Stimulated activated naive CD8-positive, alpha-beta T cell treated with anti-CD3 and anti-CD28 coated beads, Interleukin-15, amount 100 ng/mL, for 72 hours (primary cell): ENCODE data around the gene EHF.
"Not testable (repeated sequence)": the region's sequence is repeated elsewhere in the genome, so short reads cannot be mapped to it uniquely, and the experiment has no call there.

ENCODE experiments used
- ATAC-seq: fragments of 150-1000 bp; cut with Tn5 transposase; 2 replicates; pipeline ENCODE4 v1.10.0; 2021; ENCODE audit warnings: mild to moderate bottlenecking, moderate library complexity
- DNase-seq, 2 donors: peaks; one replicate each; pipeline ENCODE4 v3.0.0; 2021 to 2022
- H3K27ac Mint-ChIP-seq, 2 donors: one replicate each; pipeline ENCODE4 v1.8.0; 2022; ENCODE audit warnings: mild to moderate bottlenecking in 2 of 2, mixed read lengths in 2 of 2, moderate library complexity in 2 of 2
- H3K27me3 Mint-ChIP-seq: one replicate; pipeline ENCODE4 v1.8.0; 2022; ENCODE audit warnings: mixed read lengths
- H3K4me1 Mint-ChIP-seq: one replicate; pipeline ENCODE4 v1.8.0; 2022; ENCODE audit warnings: mild to moderate bottlenecking, mixed read lengths
- H3K4me3 Mint-ChIP-seq, 2 donors: one replicate each; pipeline ENCODE4 v1.8.0; 2022; ENCODE audit warnings: mild to moderate bottlenecking in 2 of 2, mixed read lengths in 2 of 2, moderate library complexity in 1 of 2
- H3K9me3 Mint-ChIP-seq, 2 donors: one replicate each; pipeline ENCODE4 v1.8.0; 2022; ENCODE audit warnings: mixed read lengths in 2 of 2

The EHF gene

DNA sequence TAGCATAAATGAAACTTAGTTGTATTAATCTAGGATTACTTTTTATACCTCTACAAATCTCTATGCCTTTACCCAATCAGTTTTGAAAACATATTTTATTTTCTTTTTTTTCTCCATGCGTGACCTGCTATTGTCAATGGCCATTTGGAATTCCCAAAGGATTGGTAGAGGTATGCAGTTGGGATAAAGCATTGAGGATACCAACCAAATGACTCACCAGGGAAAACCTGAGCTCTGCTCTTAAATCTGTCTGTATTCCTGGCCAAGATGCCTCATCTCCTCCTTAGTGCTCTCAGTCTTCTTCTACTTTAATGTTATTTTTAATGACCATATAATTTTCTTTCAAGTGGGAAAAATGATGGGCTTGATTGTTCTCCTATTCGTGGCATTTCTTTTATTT is 61.9 kb downstream of the EHF start:
- peaks cover 31% of the 10 kb centered on the region for H3K27me3 Mint-ChIP-seq
- ATAC-seq (no peak), DNase-seq (no peak)
- H3K9me3 Mint-ChIP-seq: no peaks in the 10 kb centered on the region
- H3K27ac Mint-ChIP-seq: no peak overlapping the region
- H3K4me3 Mint-ChIP-seq: no peak overlapping the region
- no peaks in the 10 kb centered on the region for H3K4me1 Mint-ChIP-seq

DNA sequence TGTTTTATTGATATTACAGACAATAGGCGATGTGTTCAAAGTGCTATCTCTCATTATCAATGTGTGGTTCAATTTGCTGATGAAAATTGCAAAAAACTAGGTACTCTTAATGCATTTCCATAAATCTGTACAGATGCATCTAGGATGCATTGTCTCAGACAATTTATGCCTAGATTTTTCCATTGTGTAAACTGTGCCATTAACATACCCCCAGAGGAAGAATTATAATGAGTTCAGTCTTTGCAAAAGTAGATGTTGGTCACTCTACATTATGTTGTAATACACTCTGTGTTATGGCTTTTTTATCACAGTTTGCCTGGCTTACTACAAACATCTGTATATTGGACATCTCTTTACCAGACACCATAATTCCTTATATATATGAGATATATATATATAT is 62.5 kb downstream of the EHF start:
- no peak for ATAC-seq
- Mint-ChIP-seq H3K27me3 (peaks cover 27% of the 10 kb centered on the region), H3K27ac (no peak overlapping the region), H3K4me3 (no peak overlapping the region), H3K4me1 (no peaks in the 10 kb centered on the region), H3K9me3 (no peaks in the 10 kb centered on the region)
- no peak for DNase-seq

DNA sequence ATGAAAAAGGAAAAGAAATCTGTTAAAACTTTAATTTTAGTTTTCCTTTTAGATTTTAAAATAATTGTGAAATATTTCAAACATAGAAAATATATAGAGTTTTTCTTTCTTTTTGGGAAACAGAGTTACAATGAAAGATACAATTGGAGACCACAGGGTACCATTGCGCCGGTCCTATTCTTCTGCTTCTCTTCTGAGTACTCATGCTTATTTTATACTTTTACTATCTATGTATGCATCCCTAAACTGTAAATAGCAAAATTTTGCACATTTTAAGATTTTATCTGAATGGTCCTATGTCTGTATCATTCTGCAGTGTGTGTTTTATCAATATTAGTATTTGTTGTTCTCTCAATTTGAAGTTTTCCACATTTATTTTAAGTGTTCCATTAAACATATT is 65.0 kb downstream of the EHF start:
- H3K27me3 Mint-ChIP-seq: peaks cover 11% of the 10 kb centered on the region
- H3K9me3 Mint-ChIP-seq: no peaks in the 10 kb centered on the region
- no peak overlapping the region for H3K27ac Mint-ChIP-seq
- ATAC-seq (no peak), DNase-seq (no peak)
- no peak overlapping the region for H3K4me3 Mint-ChIP-seq
- no peaks in the 10 kb centered on the region for H3K4me1 Mint-ChIP-seq

DNA sequence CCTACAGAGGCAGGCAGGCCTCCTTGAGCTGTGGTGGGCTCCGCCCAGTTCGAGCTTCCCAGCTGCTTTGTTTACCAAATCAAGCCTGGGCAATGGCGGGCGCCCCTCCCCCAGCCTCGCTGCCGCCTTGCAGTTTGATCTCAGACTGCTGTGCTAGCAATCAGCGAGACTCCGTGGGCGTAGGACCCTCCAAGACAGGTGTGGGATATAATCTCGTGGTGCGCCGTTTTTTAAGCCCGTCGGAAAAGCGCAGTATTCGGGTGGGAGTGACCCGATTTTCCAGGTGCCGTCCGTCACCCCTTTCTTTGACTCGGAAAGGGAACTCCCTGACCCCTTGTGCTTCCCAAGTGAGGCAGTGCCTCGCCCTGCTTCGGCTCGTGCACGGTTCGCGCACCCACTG is 71.4 kb downstream of the EHF start:
- peaks cover 20% of the 10 kb centered on the region for H3K27me3 Mint-ChIP-seq
- not testable (repeated sequence) for ATAC-seq, H3K27ac Mint-ChIP-seq

DNA sequence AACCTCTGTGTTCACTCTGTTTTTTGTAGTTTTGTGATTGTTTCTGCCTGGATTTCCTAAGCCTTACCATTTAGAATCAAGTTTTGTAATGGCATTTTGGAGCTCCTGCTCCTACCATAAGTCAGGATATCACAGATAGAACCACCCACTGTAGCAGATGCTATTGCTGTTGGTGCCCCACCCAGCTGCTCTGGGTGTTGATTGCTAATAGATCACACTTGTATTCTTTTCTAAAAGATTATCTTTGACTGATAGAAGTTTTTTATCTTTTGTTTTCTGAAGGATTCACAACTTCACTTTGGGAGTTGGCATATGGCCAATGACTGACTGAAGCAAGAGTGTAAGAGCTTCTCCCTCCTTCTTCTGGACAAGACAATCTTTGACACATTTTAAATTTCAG is 76.0 kb downstream of the EHF start:
- no peaks in the 10 kb centered on the region for H3K4me1 Mint-ChIP-seq
- H3K4me3 Mint-ChIP-seq: no peak overlapping the region
- H3K27me3 Mint-ChIP-seq: peaks cover 36% of the 10 kb centered on the region
- no peak overlapping the region for H3K27ac Mint-ChIP-seq
- H3K9me3 Mint-ChIP-seq: peaks cover 0 to 16% of the 10 kb centered on the region in 2 donors
- DNase-seq: no peak
- ATAC-seq: no peak

More for the DNA sequence above, 71.4 kb downstream of the EHF start:
- H3K4me1 Mint-ChIP-seq, H3K4me3 Mint-ChIP-seq, DNase-seq: not testable (repeated sequence)
- H3K9me3 Mint-ChIP-seq: peaks cover 0 to 16% of the 10 kb centered on the region in 2 donors

DNA sequence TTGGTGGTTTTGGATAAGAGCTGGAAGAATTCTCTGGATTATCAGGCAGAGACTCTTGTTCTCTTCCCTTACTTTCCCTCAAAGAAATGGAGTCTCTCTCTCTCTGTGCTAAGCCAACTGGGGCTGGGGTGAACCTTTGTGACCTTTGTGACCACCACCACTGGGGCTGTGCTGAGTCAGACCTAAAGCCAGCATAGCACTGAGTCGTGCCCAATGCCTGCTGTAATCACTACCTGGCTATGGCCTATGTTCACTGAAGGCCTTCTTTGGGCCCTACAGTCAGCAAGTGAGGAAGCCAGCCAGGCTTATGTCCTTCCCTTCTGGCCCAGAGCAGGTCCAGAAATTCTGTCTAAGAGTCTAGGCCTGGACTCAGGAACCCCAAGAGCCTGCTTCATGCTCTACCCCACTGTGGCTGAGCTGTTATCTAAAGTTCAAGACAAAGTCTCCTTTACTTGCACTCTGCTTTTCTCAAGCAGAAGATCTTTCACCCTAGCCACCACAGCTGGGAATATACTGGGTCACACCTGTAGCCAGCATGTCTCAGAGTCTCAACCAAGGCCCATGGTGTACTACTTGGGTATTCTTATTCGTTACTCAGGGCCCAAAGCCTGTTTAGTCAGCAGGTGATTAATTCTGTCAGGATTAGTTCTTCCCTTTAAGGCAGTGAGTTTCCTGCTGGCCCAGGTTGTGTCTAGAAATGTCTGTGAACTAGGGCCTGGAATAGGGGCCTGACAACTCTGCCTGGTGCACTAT is 86.0 kb downstream of the EHF start:
- peaks cover 7% of the 10 kb centered on the region for H3K27me3 Mint-ChIP-seq
- H3K4me3 Mint-ChIP-seq: no peak overlapping the region
- no peak overlapping the region for H3K27ac Mint-ChIP-seq
- H3K9me3 Mint-ChIP-seq: peaks cover 7 to 8% of the 10 kb centered on the region in 2 donors
- DNase-seq (no peak), ATAC-seq (no peak)
- no peaks in the 10 kb centered on the region for H3K4me1 Mint-ChIP-seq

DNA sequence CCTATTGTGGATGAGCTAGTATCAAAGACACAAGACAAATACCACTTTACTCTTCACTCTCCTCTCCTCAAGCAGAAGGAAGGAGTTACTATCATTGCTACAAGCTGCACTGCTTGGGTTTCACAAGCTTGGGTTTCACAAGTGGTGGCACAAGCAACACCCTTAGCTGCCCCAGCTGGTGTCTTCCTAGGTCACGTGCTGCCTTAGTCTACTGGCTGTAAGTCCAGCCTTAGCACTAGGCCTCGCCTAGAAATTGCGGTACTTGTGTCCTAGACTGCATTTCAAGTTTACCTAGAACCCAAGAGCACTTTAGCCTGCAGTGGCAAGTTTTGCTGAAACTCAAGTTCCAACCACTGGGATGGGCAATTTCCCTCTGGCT is 86.6 kb downstream of the EHF start:
- H3K27me3 Mint-ChIP-seq: peaks cover 7% of the 10 kb centered on the region
- H3K27ac Mint-ChIP-seq: no peak overlapping the region
- H3K4me3 Mint-ChIP-seq: no peak overlapping the region

More for the DNA sequence above, 86.6 kb downstream of the EHF start:
- ATAC-seq (no peak), DNase-seq (no peak)
- Mint-ChIP-seq H3K4me1 (no peaks in the 10 kb centered on the region), H3K9me3 (peaks cover 13 to 14% of the 10 kb centered on the region in 2 donors)
